Esophagus muscularis mucosa (tissue), 3 donors: ENCODE data around the gene FGFBP2.

Experiments
- CTCF ChIP-seq, 3 experiments: fragments of 200-600 bp in 2 of 3; fragments of 450-650 bp in 1 of 3; sonication (generic) in 2 of 3; IDR thresholded peaks; one replicate each; pipeline ENCODE4 v1.5.1; 2017 to 2019; ENCODE audit warnings: antibody characterized with exemption in 3 of 3, mild to moderate bottlenecking in 2 of 3, moderate library complexity in 1 of 3
- EP300 ChIP-seq: sonication (generic); formaldehyde crosslinking; IDR thresholded peaks from one replicate; pipeline ENCODE4 v1.6.1; 2017; ENCODE audit warnings: antibody characterized with exemption

- TF ChIP-seq CTCF (IDR thresholded peaks at IDR 0.05) (no peak), EP300 (no peak)
These were observed 29.2 kb upstream of the FGFBP2 start for GRCh38 chr4:15992167-15992485.
